H1 (cell line): ENCODE measurements around the gene VIM. TPM values are rescaled to one million over a fixed set of nuclear protein-coding genes. Genes with fewer than 3 reads are reported as not detected.

Experiments
- CTCF ChIA-PET: fragments of 300-600 bp; sonication (Branson Sonifier 250); formaldehyde crosslinking; loops from one replicate; lab custom pipeline; 2021; ENCODE audit not compliant: partially characterized antibody; lab: Charles Lee
- POLR2A ChIA-PET: fragments of 300-600 bp; sonication (Branson Sonifier 250); formaldehyde crosslinking; loops from one replicate; lab custom pipeline; 2021; ENCODE audit warnings: inconsistent platforms; ENCODE audit not compliant: partially characterized antibody; lab: Charles Lee
- DNase-seq, 2 experiments: peaks; one replicate each; pipeline versions ENCODE4 v3.0.0 to v3.0.0-alpha.2; 2010 to 2022; ENCODE audit warnings: low spot score in 2 of 2, low read depth in 1 of 2, mixed read lengths in 1 of 2
- FAIRE-seq: peaks from 2 replicates; lab custom pipeline; 2011; peaks lifted over from hg19 to GRCh38; lab: Jason Lieb, UNC
- H2AFZ ChIP-seq: 2 replicates; pipeline ENCODE4 v1.8.1; 2012; ENCODE audit warnings: low read length, inconsistent platforms
- H2AK5ac ChIP-seq: 2 replicates; pipeline ENCODE4 v1.6.1; 2013; ENCODE audit warnings: low read depth, low read length
- H2BK120ac ChIP-seq: replicated peaks from 2 replicates; pipeline ENCODE3; 2013; ENCODE audit warnings: low read depth, low read length, inconsistent platforms
- H2BK12ac ChIP-seq: 2 replicates; pipeline ENCODE4 v1.6.1; 2013; ENCODE audit warnings: low read depth, low read length
- H2BK15ac ChIP-seq: 2 replicates; pipeline ENCODE4 v1.6.1; 2013; ENCODE audit warnings: low read length
- H2BK20ac ChIP-seq: 2 replicates; pipeline ENCODE4 v1.6.1; 2013; ENCODE audit warnings: low read length
- H2BK5ac ChIP-seq: 2 replicates; pipeline ENCODE4 v1.6.1; 2013; ENCODE audit warnings: low read depth, low read length
- H3K14ac ChIP-seq: 2 replicates; pipeline ENCODE4 v1.6.1; 2013; ENCODE audit warnings: inconsistent platforms; ENCODE audit not compliant: insufficient read length
- H3K18ac ChIP-seq: 2 replicates; pipeline ENCODE4 v1.6.1; 2013; ENCODE audit warnings: low read length; ENCODE audit errors: extremely low read depth
- H3K23ac ChIP-seq: 2 replicates; pipeline ENCODE4 v1.6.1; 2013; ENCODE audit warnings: inconsistent platforms; ENCODE audit not compliant: insufficient read length
- H3K23me2 ChIP-seq: 2 replicates; pipeline ENCODE4 v1.6.1; 2013; ENCODE audit warnings: low read depth, low read length
- H3K27ac ChIP-seq: 2 replicates; pipeline ENCODE4 v1.6.1; 2011; ENCODE audit warnings: low read depth, low read length, inconsistent platforms
- H3K27me3 ChIP-seq, 4 experiments: replicated peaks in 1 of 4; 1 replicate in 1 of 4; 2 replicates in 3 of 4; pipeline versions ENCODE4 v1.6.1 to v1.8.1; 2011 to 2013; ENCODE audit warnings: low read length in 3 of 4, mild to moderate bottlenecking in 3 of 4, inconsistent platforms in 2 of 4, mixed read lengths in 2 of 4, moderate library complexity in 1 of 4; ENCODE audit not compliant: control insufficient read depth in 3 of 4, insufficient read depth in 3 of 4; ENCODE audit errors: extremely low read depth in 1 of 4
- H3K36me3 ChIP-seq, 4 experiments: 2 replicates each; pipeline versions ENCODE4 v1.6.1 to v1.8.1; 2011 to 2013; ENCODE audit warnings: mild to moderate bottlenecking in 4 of 4, low read length in 3 of 4, moderate library complexity in 2 of 4, control low read depth in 1 of 4, inconsistent platforms in 1 of 4; ENCODE audit not compliant: insufficient read depth in 4 of 4, control insufficient read depth in 2 of 4
- H3K4ac ChIP-seq: replicated peaks from 2 replicates; pipeline ENCODE3; 2013; ENCODE audit warnings: low read length, low read depth, mixed read lengths, inconsistent platforms; ENCODE audit not compliant: insufficient read length
- H3K4me1 ChIP-seq, 4 experiments: replicated peaks in 1 of 4; 1 replicate in 1 of 4; 2 replicates in 3 of 4; pipeline versions ENCODE4 v1.6.1 to v1.8.1; 2011 to 2013; ENCODE audit warnings: low read length in 3 of 4, inconsistent platforms in 2 of 4, mixed read lengths in 1 of 4; ENCODE audit not compliant: insufficient read depth in 4 of 4, control insufficient read depth in 3 of 4
- H3K4me2 ChIP-seq, 2 experiments: 2 replicates each; pipeline versions ENCODE4 v1.6.1 to v1.8.1; 2011 to 2013; ENCODE audit warnings: low read depth in 2 of 2, low read length in 2 of 2, control low read depth in 1 of 2, inconsistent platforms in 1 of 2, mild to moderate bottlenecking in 1 of 2; ENCODE audit not compliant: insufficient read depth in 1 of 2
- H3K4me3 ChIP-seq, 4 experiments: fragments of 200-600, 300-600 bp in 1 of 4; sonication (generic), shearing (Covaris generic), sonication (Bioruptor Twin) in 1 of 4; 2 replicates each; pipeline versions ENCODE4 v1.5.1 to v1.8.1; 2011 to 2016; ENCODE audit warnings: low read length in 4 of 4, low read depth in 3 of 4, control low read depth in 2 of 4, inconsistent platforms in 2 of 4, mild to moderate bottlenecking in 2 of 4, mixed read lengths in 1 of 4, moderate library complexity in 1 of 4; ENCODE audit not compliant: insufficient read depth in 2 of 4; ENCODE audit errors: extremely low read depth in 1 of 4
- H3K56ac ChIP-seq: replicated peaks from 2 replicates; pipeline ENCODE3; 2013; ENCODE audit warnings: low read depth, mild to moderate bottlenecking, mixed read lengths, low read length, inconsistent platforms; ENCODE audit not compliant: insufficient read length
- H3K79me1 ChIP-seq: 2 replicates; pipeline ENCODE4 v1.6.1; 2013; ENCODE audit warnings: low read depth, low read length, control low read depth
- H3K79me2 ChIP-seq, 2 experiments: 2 replicates each; pipeline versions ENCODE4 v1.6.1 to v1.8.1; 2012 to 2013; ENCODE audit warnings: low read length in 2 of 2, mild to moderate bottlenecking in 2 of 2, inconsistent platforms in 1 of 2; ENCODE audit not compliant: insufficient read depth in 2 of 2, control insufficient read depth in 1 of 2
- H3K9ac ChIP-seq, 4 experiments: replicated peaks in 1 of 4; 1 replicate in 1 of 4; 2 replicates in 3 of 4; pipeline versions ENCODE4 v1.6.1 to v1.8.1; 2011 to 2013; ENCODE audit warnings: low read depth in 3 of 4, low read length in 3 of 4, control low read depth in 2 of 4, mild to moderate bottlenecking in 2 of 4, moderate library complexity in 2 of 4, inconsistent platforms in 1 of 4; ENCODE audit errors: extremely low read depth in 1 of 4
- H3K9me3 ChIP-seq, 2 experiments: 2 replicates each; pipeline versions ENCODE4 v1.6.1 to v1.8.1; 2012 to 2013; ENCODE audit warnings: mild to moderate bottlenecking in 2 of 2, moderate library complexity in 2 of 2, control low read depth in 1 of 2, inconsistent platforms in 1 of 2, low read depth in 1 of 2, low read length in 1 of 2, mixed read lengths in 1 of 2; ENCODE audit not compliant: insufficient read depth in 2 of 2
- H4K20me1 ChIP-seq, 2 experiments: replicated peaks in 1 of 2; 2 replicates each; pipeline versions ENCODE3 to v1.8.1; 2011 to 2013; ENCODE audit warnings: inconsistent platforms in 2 of 2, low read length in 2 of 2, mild to moderate bottlenecking in 1 of 2; ENCODE audit not compliant: insufficient read depth in 2 of 2, control insufficient read depth in 1 of 2
- H4K5ac ChIP-seq: 2 replicates; pipeline ENCODE4 v1.6.1; 2013; ENCODE audit warnings: low read length, low read depth, mixed read lengths, inconsistent platforms; ENCODE audit not compliant: insufficient read length
- H4K8ac ChIP-seq: 2 replicates; pipeline ENCODE4 v1.8.0; 2013; ENCODE audit warnings: mild to moderate bottlenecking, moderate library complexity, low read length, inconsistent platforms; ENCODE audit not compliant: insufficient read depth; ENCODE audit errors: extremely low read depth
- H4K91ac ChIP-seq: replicated peaks from 2 replicates; pipeline ENCODE3; 2013; ENCODE audit warnings: low read length, mixed read lengths, inconsistent platforms; ENCODE audit not compliant: insufficient read length
- ASH2L ChIP-seq: fragments of 200-600, 300-600 bp; sonication (generic); IDR thresholded peaks from one replicate; pipeline ENCODE4 v1.7.1; 2017; ENCODE audit warnings: low read length
- BCL11A ChIP-seq, 2 experiments: IDR thresholded peaks; one replicate each; pipeline ENCODE4 v1.6.1; 2011; ENCODE audit warnings: low read depth in 2 of 2, low read length in 2 of 2, mild to moderate bottlenecking in 2 of 2
- JUN ChIP-seq: IDR thresholded peaks from 2 replicates; pipeline ENCODE4 v1.6.1; 2011; ENCODE audit warnings: low read depth, mild to moderate bottlenecking, improper control_type of control experiment, low read length
- RAD21 ChIP-seq, 2 experiments: IDR thresholded peaks in 1 of 2; conservative IDR thresholded peaks in 1 of 2; 2 replicates each; pipeline ENCODE4 v1.6.1; 2011; ENCODE audit warnings: low read depth in 2 of 2, low read length in 2 of 2, improper control_type of control experiment in 1 of 2, inconsistent platforms in 1 of 2, mild to moderate bottlenecking in 1 of 2, moderate library complexity in 1 of 2
- RNF2 ChIP-seq: fragments of 200-900, 300-1000 bp; sonication (generic); IDR thresholded peaks from 2 replicates; pipeline ENCODE4 v1.7.1; 2016; ENCODE audit warnings: borderline replicate concordance, low read depth, mild to moderate bottlenecking, antibody characterized with exemption, low read length; ENCODE audit not compliant: poor library complexity, severe bottlenecking; ENCODE audit errors: missing control alignments
- SIN3A ChIP-seq, 2 experiments: IDR thresholded peaks in 1 of 2; conservative IDR thresholded peaks in 1 of 2; 2 replicates each; pipeline ENCODE4 v1.6.1; 2011 to 2012; ENCODE audit warnings: low read length in 2 of 2, improper control_type of control experiment in 1 of 2, low read depth in 1 of 2, mild to moderate bottlenecking in 1 of 2
- TAF7 ChIP-seq: optimal IDR thresholded peaks from 2 replicates; pipeline ENCODE3; 2011; ENCODE audit warnings: low read depth, mild to moderate bottlenecking, inconsistent platforms, low read length, moderate library complexity, borderline replicate concordance
- ZNF274 ChIP-seq: IDR thresholded peaks from 2 replicates; pipeline ENCODE4 v1.7.0; 2012; ENCODE audit warnings: low read length, borderline replicate concordance; ENCODE audit errors: extremely low read depth
- polyA plus RNA-seq, 7 experiments: library from polyadenylated mRNA; depleted of rRNA in 3 of 7; stranded (reverse) in 5 of 7; unstranded in 2 of 7; fragments of >200 nt in 5 of 7; fragments of 200-250 nt in 2 of 7; gene quantifications; 1 replicate in 5 of 7; 2 replicates in 1 of 7; 4 replicates in 1 of 7; pipeline versions ENCODE4 v1.2.1 to v1.2.3, GENCODE V29; 2011 to 2013; ENCODE audit warnings: missing spikeins in 2 of 7, mixed read lengths in 2 of 7
- total RNA-seq: library from RNA; stranded (reverse); fragmentation: NEBNext Ultra II Directional; extraction: Animal tissue kit (Norgen Biotek cat#: 25700); gene quantifications from 2 replicates; pipeline ENCODE4 v1.2.1, GENCODE V29; 2021
- TF ChIP-seq, protein P1 (sequence below), 3 experiments: IDR thresholded peaks; 1 replicate in 2 of 3; 2 replicates in 1 of 3; pipeline versions ENCODE4 v1.5.1 to v1.6.1; 2011; ENCODE audit warnings: low read length in 3 of 3, mild to moderate bottlenecking in 3 of 3, inconsistent platforms in 2 of 3, low read depth in 1 of 3, moderate library complexity in 1 of 3; ENCODE audit not compliant: insufficient read depth in 1 of 3; ENCODE audit errors: control extremely low read depth in 1 of 3
- TF ChIP-seq, protein P2 (sequence below): IDR thresholded peaks from 2 replicates; pipeline ENCODE4 v1.6.1; 2011; ENCODE audit warnings: low read depth, mild to moderate bottlenecking, low read length; ENCODE audit not compliant: insufficient read depth

VIM gene
- total and polyA plus RNA-seq, 2 of the 8 experiments (the other 6 are each of a cell fraction or from before 2014, with no cell fraction given): 347 to 372 TPM

DNA sequence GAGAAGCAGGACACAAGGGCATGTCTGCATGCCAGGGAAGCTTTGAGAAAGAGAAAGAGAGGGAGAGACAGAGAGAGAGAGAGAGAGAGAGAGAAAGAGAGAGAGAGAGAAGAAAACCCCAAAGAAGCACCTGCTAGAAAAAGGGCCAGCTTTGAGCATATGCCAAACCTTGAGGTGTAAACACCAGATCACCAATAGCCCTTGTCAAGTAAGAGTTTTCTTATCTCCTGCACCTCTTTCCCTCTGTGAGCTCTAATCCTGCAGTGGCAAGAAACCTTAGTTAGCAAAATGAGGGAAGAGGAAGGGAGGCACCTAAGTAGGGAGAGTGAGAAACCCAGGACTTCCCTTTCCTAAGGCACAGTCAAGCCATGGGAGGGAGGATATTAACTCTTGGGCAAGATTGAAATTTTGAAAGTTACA lies 15.2 kb upstream of the VIM start:
- Histone ChIP-seq H2BK15ac (no peak overlapping the region), H3K79me2 (no peaks in the 10 kb centered on the region), H4K5ac (no peak overlapping the region), H3K18ac (peak overlapping the region; percentile 55; the same call in 1 of the 2 replicates), H4K8ac (no peak overlapping the region), H3K4me2 (no peak overlapping the region), H3K9ac (no peak overlapping the region), H3K23me2 (no peaks in the 10 kb centered on the region), H2BK120ac (no peak overlapping the region), H3K36me3 (no peaks in the 10 kb centered on the region), H4K20me1 (no peaks in the 10 kb centered on the region), H3K4me3 (no peak overlapping the region), H3K23ac (no peak overlapping the region), H3K27ac (no peak overlapping the region), H2AFZ (peak overlapping the region; percentile 24), H3K27me3 (no peaks in the 10 kb centered on the region), H2BK20ac (no peak overlapping the region), H2BK5ac (no peak overlapping the region), H2AK5ac (no peak overlapping the region), H2BK12ac (0 out of 2 replicates have a peak overlapping the region, but pooled peaks have one; percentile 40), H3K4me1 (peaks cover 0 to 9% (median 7%) of the 10 kb centered on the region in 4 experiments; a peak in 4 of 7 replicates), H3K79me1 (no peaks in the 10 kb centered on the region), H3K9me3 (no peaks in the 10 kb centered on the region), H4K91ac (no peak overlapping the region), H3K56ac (no peak overlapping the region), H3K14ac (no peak overlapping the region), H3K4ac (no peak overlapping the region)
- CTCF ChIA-PET: interaction anchor here (0.6 to 1.7 kb wide), 7 partner anchors 9 to 231 kb away, joined by 3 to 6 read pairs (median 5); partner anchors contain the start of gene VIM
- DNase-seq: no peak
- no peak for FAIRE-seq
- POLR2A ChIA-PET: no interaction called here
- no peak for TF ChIP-seq JUN
- no peak for TF ChIP-seq ASH2L
- TF ChIP-seq, protein P1, sequence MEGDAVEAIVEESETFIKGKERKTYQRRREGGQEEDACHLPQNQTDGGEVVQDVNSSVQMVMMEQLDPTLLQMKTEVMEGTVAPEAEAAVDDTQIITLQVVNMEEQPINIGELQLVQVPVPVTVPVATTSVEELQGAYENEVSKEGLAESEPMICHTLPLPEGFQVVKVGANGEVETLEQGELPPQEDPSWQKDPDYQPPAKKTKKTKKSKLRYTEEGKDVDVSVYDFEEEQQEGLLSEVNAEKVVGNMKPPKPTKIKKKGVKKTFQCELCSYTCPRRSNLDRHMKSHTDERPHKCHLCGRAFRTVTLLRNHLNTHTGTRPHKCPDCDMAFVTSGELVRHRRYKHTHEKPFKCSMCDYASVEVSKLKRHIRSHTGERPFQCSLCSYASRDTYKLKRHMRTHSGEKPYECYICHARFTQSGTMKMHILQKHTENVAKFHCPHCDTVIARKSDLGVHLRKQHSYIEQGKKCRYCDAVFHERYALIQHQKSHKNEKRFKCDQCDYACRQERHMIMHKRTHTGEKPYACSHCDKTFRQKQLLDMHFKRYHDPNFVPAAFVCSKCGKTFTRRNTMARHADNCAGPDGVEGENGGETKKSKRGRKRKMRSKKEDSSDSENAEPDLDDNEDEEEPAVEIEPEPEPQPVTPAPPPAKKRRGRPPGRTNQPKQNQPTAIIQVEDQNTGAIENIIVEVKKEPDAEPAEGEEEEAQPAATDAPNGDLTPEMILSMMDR (IDR thresholded peaks at IDR 0.05; ENCODE audit: control extremely low read depth in 1 of 3, insufficient read depth in 1 of 3, low read depth in 1 of 3, low read length in 3 of 3): no peak
- no peak for TF ChIP-seq RNF2
- TF ChIP-seq, protein P2, sequence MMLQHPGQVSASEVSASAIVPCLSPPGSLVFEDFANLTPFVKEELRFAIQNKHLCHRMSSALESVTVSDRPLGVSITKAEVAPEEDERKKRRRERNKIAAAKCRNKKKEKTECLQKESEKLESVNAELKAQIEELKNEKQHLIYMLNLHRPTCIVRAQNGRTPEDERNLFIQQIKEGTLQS: no peak
- TF ChIP-seq BCL11A (IDR thresholded peaks at IDR 0.05; ENCODE audit: low read depth in 2 of 2, low read length in 2 of 2): no peak
- TF ChIP-seq RAD21 (IDR thresholded peaks at IDR 0.05 in 1 of 2, conservative IDR thresholded peaks at IDR 0.05 in 1 of 2; ENCODE audit: low read depth in 2 of 2, low read length in 2 of 2): no peak
- no peak for TF ChIP-seq TAF7
- no peak for TF ChIP-seq ZNF274
- TF ChIP-seq SIN3A (conservative IDR thresholded peaks at IDR 0.05 in 1 of 2, IDR thresholded peaks at IDR 0.05 in 1 of 2; ENCODE audit: low read depth in 1 of 2, low read length in 2 of 2): no peak
